NT2/D1 (cell line): ENCODE results near the gene FCER1G.

ENCODE experiments used
- SUZ12 ChIP-seq: IDR thresholded peaks from 2 replicates; pipeline ENCODE4 v1.6.1; 2011; ENCODE audit not compliant: insufficient read length, insufficient read depth; ENCODE audit errors: extremely low read depth
- YY1 ChIP-seq: IDR thresholded peaks from 2 replicates; pipeline ENCODE4 v1.6.1; 2011; ENCODE audit not compliant: insufficient read length, insufficient read depth

- TF ChIP-seq YY1 (no peak), SUZ12 (no peak)
These were observed 14.8 kb downstream of the FCER1G start for GRCh38 chr1:161229896-161230295.
